Upper lobe of left lung (tissue), 6 donors: ENCODE data around the gene USP53. TPM values are rescaled to one million over a fixed set of nuclear protein-coding genes. Genes with fewer than 3 reads are reported as not detected.
A peak's percentile ranks its signal among the peaks of the same experiment; 100 is the strongest.
"Not testable (repeated sequence)": the region's sequence is repeated elsewhere in the genome, so short reads cannot be mapped to it uniquely, and the experiment has no call there.

Experiments used
- ATAC-seq, 2 donors: fragments of 200-7000 bp; cut with Tn5 transposase; one replicate each; pipeline ENCODE4 v1.9.1; 2022; ENCODE audit warnings: mild to moderate bottlenecking in 2 of 2, moderate library complexity in 2 of 2; ENCODE audit not compliant: low FRiP score in 2 of 2
- DNase-seq, 2 donors: peaks; one replicate each; pipeline ENCODE4 v3.0.0-alpha.2; 2019 to 2020
- H3K27ac ChIP-seq, 4 donors: fragments of 200-600 bp; sonication (generic); one replicate each; pipeline ENCODE4 v1.5.1; 2016 to 2019
- H3K27me3 ChIP-seq, 4 donors: fragments of 200-600 bp; sonication (generic); one replicate each; pipeline ENCODE4 v1.5.1; 2017 to 2019
- H3K36me3 ChIP-seq, 4 donors: fragments of 200-600 bp; sonication (generic); one replicate each; pipeline ENCODE4 v1.5.1; 2016 to 2019
- H3K4me1 ChIP-seq, 4 donors: fragments of 200-600 bp; sonication (generic); one replicate each; pipeline ENCODE4 v1.5.1; 2018 to 2019
- H3K4me3 ChIP-seq, 4 donors: fragments of 200-600 bp; sonication (generic); one replicate each; pipeline ENCODE4 v1.5.1; 2017 to 2019; ENCODE audit warnings: mild to moderate bottlenecking in 2 of 4, moderate library complexity in 1 of 4
- H3K9me3 ChIP-seq, 4 donors: fragments of 200-600 bp; sonication (generic); one replicate each; pipeline ENCODE4 v1.5.1; 2018 to 2019
- EP300 ChIP-seq, 4 donors: sonication (generic); formaldehyde crosslinking; IDR thresholded peaks; one replicate each; pipeline ENCODE4 v1.5.1; 2017; ENCODE audit warnings: antibody characterized with exemption in 4 of 4, control low read depth in 2 of 4
- POLR2A ChIP-seq, 4 donors: fragments of 450-650 bp; IDR thresholded peaks; one replicate each; pipeline ENCODE4 v1.5.1; 2016 to 2017; ENCODE audit warnings: antibody characterized with exemption in 4 of 4, mild to moderate bottlenecking in 2 of 4
- POLR2AphosphoS5 ChIP-seq, 2 donors: sonication (generic); formaldehyde crosslinking; IDR thresholded peaks; one replicate each; pipeline ENCODE4 v1.5.1; 2017; ENCODE audit warnings: antibody characterized with exemption in 2 of 2
- WGBS, 2 donors: methylation state at CpG; one replicate each; pipeline ENCODE4 v1.1.5; 2017 to 2018; 5-methylcytosine and 5-hydroxymethylcytosine counted together
- total RNA-seq, 6 donors: library from RNA; depleted of rRNA in 4 of 6; stranded (reverse); fragments of >200 nt in 4 of 6; gene quantifications; one replicate each; pipeline versions ENCODE4 v1.1.0 to v1.2.1, GENCODE V29; 2016 to 2021
- TF ChIP-seq, protein P1 (sequence below), 6 experiments: fragments of 450-650 bp in 4 of 6; fragments of 200-600 bp in 2 of 6; sonication (generic) in 2 of 6; IDR thresholded peaks; one replicate each; pipeline ENCODE4 v1.5.1; 2016 to 2019; ENCODE audit warnings: antibody characterized with exemption in 6 of 6
- donor health status: DM: no; HTN: no; CAD: no; lungs with moderate emphysema.
- donor health status: DM: no; HTN: yes; CAD: no; lungs with severe emphysema.

The USP53 gene
- total RNA-seq, result 100 to 1,000 TPM in 2 of 6 donors, 10 to 100 TPM in 4; 44.4 to 130 (median 56.0) TPM

DNA sequence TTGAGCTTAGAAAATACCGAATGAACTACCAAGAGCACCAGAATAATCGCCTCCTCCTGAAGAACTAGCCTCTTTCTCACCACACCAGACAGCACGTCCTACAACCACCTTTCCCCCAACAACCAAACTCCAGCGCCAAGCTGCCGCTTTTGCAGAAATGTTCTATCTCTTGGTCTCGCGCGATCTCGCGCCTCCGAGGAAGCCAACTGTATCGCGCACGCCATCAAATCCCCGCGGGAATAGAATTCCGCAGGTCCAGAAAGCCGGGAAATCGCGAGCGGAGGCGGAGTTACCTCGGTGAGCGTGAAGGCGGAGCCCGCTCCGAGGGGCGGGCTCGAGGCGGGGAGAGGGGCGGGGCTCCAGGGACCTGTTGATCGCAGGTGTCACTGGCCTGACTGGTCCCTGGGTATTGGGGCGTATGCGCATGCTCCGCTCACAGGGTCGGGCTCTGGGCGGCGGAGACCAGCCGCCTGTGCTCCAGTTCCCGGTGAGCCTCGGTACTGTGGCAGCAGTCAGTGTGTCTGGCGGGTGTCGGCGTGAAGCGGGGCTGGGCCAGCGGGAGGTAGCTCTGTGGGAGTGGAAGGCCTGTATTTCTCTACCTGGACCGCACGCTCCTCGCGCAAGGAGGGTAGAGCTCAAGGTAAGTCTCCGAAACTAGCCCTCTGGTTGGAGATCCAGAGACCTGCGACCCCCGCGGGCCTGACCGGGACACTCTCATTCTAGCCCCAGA lies at the start of gene USP53:
Gene USP53 (plus strand): TSS at position 480 of the 730 bp plus-strand sequence. CDS start 27,047 bp downstream, outside the sequence.
- Histone ChIP-seq H3K9me3 (no peaks in the 10 kb centered on the region), H3K4me1 (peaks cover 0 to 16% (median 0%) of the 10 kb centered on the region in 4 donors), H3K4me3 (peak within 1 kb of the TSS; percentile 61 to 81 (median 72)), H3K36me3 (peaks cover 0 to 6% (median 1%) of the 10 kb centered on the region in 4 donors), H3K27ac (peak within 1 kb of the TSS; percentile 93 to 97 (median 95)), H3K27me3 (no peaks in the 10 kb centered on the region)
- peak; percentile 99 for DNase-seq
- TF ChIP-seq POLR2A (IDR thresholded peaks at IDR 0.05), result peak in 3 of 4 donors; percentile 93 to 98 (median 94)
- TF ChIP-seq POLR2AphosphoS5 (IDR thresholded peaks at IDR 0.05), result peak; percentile 83 to 96
- TF ChIP-seq, protein P1, sequence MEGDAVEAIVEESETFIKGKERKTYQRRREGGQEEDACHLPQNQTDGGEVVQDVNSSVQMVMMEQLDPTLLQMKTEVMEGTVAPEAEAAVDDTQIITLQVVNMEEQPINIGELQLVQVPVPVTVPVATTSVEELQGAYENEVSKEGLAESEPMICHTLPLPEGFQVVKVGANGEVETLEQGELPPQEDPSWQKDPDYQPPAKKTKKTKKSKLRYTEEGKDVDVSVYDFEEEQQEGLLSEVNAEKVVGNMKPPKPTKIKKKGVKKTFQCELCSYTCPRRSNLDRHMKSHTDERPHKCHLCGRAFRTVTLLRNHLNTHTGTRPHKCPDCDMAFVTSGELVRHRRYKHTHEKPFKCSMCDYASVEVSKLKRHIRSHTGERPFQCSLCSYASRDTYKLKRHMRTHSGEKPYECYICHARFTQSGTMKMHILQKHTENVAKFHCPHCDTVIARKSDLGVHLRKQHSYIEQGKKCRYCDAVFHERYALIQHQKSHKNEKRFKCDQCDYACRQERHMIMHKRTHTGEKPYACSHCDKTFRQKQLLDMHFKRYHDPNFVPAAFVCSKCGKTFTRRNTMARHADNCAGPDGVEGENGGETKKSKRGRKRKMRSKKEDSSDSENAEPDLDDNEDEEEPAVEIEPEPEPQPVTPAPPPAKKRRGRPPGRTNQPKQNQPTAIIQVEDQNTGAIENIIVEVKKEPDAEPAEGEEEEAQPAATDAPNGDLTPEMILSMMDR (IDR thresholded peaks at IDR 0.05), result peak in 4 of 6 experiments; percentile 3 to 68 (median 37)
- TF ChIP-seq EP300 (IDR thresholded peaks at IDR 0.05), result peak in 1 of 4 donors; percentile 26
- 1% methylated on average over 28 to 36 of the region's 55 CpGs for WGBS, 2 donors
- ATAC-seq, result peak; percentile 96 to 100

DNA sequence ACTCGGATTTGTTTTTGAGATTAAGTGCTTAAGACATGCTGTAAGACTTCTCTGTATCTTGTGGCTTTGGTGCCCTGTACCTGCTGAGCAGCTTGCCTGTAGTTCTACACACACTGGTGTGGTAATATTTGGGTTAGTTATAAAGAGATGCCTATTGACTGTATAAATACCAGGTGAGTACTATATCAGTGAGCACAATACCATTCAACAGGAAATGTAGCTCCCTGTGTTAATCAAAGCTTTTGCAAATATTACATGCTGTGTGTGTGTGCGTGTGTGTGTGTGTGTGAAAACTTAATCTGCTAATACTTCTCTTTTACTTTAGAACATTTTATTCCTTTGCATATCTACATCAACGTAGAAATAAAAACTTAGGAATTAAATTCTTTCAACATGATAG lies 46.7 kb upstream of the USP53 start:
- H3K4me1 ChIP-seq, result no peaks in the 10 kb centered on the region
- WGBS, 2 donors, result 85 to 88% methylated on average over 3 of the region's 3 CpGs
- no peaks in the 10 kb centered on the region for H3K36me3 ChIP-seq
- no peaks in the 10 kb centered on the region for H3K27me3 ChIP-seq
- no peak overlapping the region for H3K4me3 ChIP-seq
- ATAC-seq (no peak), DNase-seq (no peak)
- H3K9me3 ChIP-seq, result no peaks in the 10 kb centered on the region
- TF ChIP-seq, protein P1 (IDR thresholded peaks at IDR 0.05), result no peak
- TF ChIP-seq POLR2A (IDR thresholded peaks at IDR 0.05) (no peak), EP300 (IDR thresholded peaks at IDR 0.05) (no peak), POLR2AphosphoS5 (IDR thresholded peaks at IDR 0.05) (no peak)
- H3K27ac ChIP-seq, result no peak overlapping the region

DNA sequence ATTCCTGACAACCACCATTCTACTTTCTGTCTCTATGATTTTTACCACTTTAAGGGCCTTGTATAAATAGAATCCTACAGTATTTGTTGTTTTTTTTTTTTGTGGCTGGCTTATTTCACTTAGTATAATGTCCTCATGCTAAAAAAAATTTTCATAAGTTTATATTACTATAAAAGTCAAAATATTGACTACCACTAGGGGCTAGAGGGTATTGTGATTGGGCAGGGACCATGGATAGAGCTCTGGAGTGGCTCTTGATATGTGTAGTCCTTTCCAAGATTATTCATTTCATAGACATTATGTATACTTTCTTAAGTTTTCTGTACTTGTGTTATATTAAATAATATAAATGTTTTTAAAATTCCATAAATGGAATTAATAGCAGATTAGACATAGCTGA lies 42.3 kb upstream of the USP53 start:
- no peak for ATAC-seq
- Histone ChIP-seq H3K4me3 (no peak overlapping the region), H3K27ac (no peak overlapping the region), H3K27me3 (no peaks in the 10 kb centered on the region), H3K4me1 (no peaks in the 10 kb centered on the region), H3K36me3 (no peaks in the 10 kb centered on the region), H3K9me3 (no peaks in the 10 kb centered on the region)
- DNase-seq, result no peak
- TF ChIP-seq EP300 (IDR thresholded peaks at IDR 0.05) (no peak), POLR2A (IDR thresholded peaks at IDR 0.05) (no peak)

DNA sequence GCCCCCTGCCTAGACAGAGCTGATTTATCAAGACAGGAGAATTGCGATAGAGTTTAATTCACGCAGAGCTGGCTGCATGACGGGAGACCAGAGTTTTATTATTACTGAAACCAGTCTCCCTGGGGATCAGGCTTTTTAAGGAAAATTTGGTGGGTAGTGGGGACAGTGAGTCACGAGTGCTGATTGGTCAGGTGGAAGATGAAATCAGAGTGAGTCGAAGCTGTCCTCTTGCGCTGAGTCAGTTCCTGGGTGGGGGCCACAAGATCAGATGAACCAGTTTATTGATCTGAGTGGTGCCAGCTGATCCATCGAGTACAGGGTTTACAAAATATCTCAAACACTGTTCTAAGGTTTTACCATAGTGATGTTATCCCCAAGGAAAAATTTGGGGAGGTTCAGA lies 40.3 kb upstream of the USP53 start:
- WGBS, 2 donors, result 93% methylated on average over 7 of the region's 7 CpGs
- H3K9me3 ChIP-seq, result no peaks in the 10 kb centered on the region
- TF ChIP-seq, protein P1 (IDR thresholded peaks at IDR 0.05), result no peak
- no peaks in the 10 kb centered on the region for H3K4me1 ChIP-seq
- DNase-seq (no peak), ATAC-seq (no peak)
- H3K27me3 ChIP-seq, result no peaks in the 10 kb centered on the region
- H3K4me3 ChIP-seq, result no peak overlapping the region
- no peaks in the 10 kb centered on the region for H3K36me3 ChIP-seq
- H3K27ac ChIP-seq, result no peak overlapping the region

- not testable (repeated sequence) for H3K36me3 ChIP-seq, H3K27me3 ChIP-seq, H3K9me3 ChIP-seq, H3K27ac ChIP-seq, H3K4me3 ChIP-seq, ATAC-seq, H3K4me1 ChIP-seq
- WGBS, 2 donors, result 90 to 96% methylated on average over 2 to 23 of the region's 30 CpGs
- peak in 1 of 2 donors; percentile 77 for DNase-seq
Observed at GRCh38 chr4:119173729-119174361, 38.7 kb upstream of the USP53 start.
